NCI-H1694 (cell line): ENCODE data around the gene ERAP2.

Source experiments
- DNase-seq: peaks from one replicate; lab custom pipeline; 2025; lab: John Stamatoyannopoulos, UW

The ERAP2 gene

DNA sequence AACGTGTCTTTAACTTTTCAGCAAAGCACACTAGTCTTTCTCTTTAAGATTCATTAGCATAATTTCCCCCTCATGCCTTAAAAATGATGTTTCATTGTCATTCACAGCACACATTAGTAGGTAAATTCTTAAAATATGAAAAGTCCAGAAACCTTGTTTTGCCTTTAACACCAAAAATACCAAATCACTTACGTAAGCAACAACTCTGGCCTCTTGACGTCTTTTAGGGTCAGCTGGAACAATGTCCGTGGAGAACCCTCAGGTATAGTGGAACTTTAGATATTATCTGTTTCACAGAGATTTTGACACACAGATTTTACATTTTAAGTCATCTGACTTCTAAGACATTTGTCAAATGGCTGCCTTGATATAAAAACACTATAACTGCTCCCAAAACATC, 90.5 kb downstream of the ERAP2 start:
- no peak for DNase-seq

DNA sequence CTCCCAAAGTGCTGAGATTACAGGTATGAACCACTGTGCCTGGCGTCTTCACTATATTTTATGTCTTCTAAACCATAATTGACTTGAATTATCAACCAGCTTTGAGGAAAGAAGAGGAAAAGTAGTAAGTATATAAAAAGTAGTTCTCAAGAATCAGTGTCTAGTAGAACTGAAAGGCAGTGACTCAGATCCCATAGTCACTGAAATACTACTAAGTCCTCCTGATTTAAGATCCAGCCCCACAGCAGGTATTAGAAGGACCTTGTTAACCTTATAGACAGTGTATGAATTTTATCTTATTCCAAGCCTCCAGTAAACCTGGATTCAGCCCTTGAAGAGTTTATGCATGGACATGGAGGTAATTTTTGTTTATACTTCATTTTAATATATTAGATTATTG, 91.1 kb downstream of the ERAP2 start:
- no peak for DNase-seq

DNA sequence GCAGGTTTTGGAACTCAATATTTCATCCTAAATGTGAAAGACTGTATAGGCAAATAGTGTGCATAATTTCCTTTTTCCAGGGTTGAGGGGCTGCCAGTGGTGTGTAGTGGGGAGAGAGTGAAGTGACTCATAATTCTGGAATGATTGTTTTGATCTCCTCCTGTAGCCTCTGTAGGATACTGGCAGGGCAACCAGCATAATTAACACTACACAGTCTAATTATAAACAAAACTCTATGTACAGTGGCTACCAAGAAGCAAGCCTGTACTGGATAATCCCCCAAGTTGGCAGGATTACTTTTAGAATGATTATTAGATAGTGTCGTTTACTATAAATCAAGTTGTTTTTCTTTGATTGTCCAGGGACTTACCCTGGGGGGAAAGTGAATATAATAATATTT, 91.8 kb downstream of the ERAP2 start:
- DNase-seq: no peak

DNA sequence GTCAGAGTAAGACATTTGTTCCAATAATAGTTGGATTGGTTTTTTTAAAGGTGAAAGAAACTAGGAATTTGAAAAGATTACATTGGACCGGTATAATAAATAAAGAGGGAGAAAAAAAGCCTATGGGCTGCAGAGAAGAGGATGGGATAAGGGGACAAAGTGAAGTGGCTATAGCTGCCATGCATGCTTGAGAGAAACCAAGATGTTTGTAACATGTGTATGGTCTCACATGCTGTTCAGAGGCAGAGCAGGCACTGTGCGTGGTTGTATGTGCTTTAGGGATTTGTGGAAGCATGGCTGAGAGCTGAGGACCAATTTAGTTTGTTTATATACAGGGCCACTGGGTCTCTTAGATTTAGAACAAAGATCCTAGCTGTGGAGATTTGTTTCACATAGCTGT, 92.3 kb downstream of the ERAP2 start:
- no peak for DNase-seq
